Effector memory CD8-positive, alpha-beta T cell (primary cell): Measurements from ENCODE around the gene ANAPC13.

ENCODE experiments used
- ATAC-seq: fragments of 150-1000 bp; cut with Tn5 transposase; replicated peaks from 2 replicates; pipeline ENCODE4 v1.10.0; 2021; ENCODE audit warnings: mild to moderate bottlenecking, moderate library complexity
- DNase-seq, 3 experiments: peaks; one replicate each; pipeline ENCODE4 v3.0.0; 2021
- H3K27ac Mint-ChIP-seq, 2 donors: one replicate each; pipeline ENCODE4 v1.8.0; 2022; ENCODE audit warnings: mild to moderate bottlenecking in 2 of 2, mixed read lengths in 2 of 2, moderate library complexity in 2 of 2
- H3K27me3 Mint-ChIP-seq, 2 donors: one replicate each; pipeline ENCODE4 v1.8.0; 2022; ENCODE audit warnings: mixed read lengths in 2 of 2
- H3K36me3 Mint-ChIP-seq: one replicate; pipeline ENCODE4 v1.8.0; 2022; ENCODE audit warnings: mild to moderate bottlenecking, moderate library complexity, mixed read lengths; ENCODE audit not compliant: insufficient read depth
- H3K4me1 Mint-ChIP-seq, 2 donors: one replicate each; pipeline ENCODE4 v1.8.0; 2022; ENCODE audit warnings: low read depth in 2 of 2, mixed read lengths in 2 of 2
- H3K4me3 Mint-ChIP-seq, 2 donors: one replicate each; pipeline ENCODE4 v1.8.0; 2022; ENCODE audit warnings: mild to moderate bottlenecking in 2 of 2, mixed read lengths in 2 of 2, moderate library complexity in 2 of 2
- H3K9me3 Mint-ChIP-seq, 2 donors: one replicate each; pipeline ENCODE4 v1.8.0; 2022; ENCODE audit warnings: mixed read lengths in 2 of 2
- total RNA-seq, 9 experiments: gene quantifications; one replicate each; lab custom pipeline; 2026; lab: John Stamatoyannopoulos, UW

The ANAPC13 gene, protein sequence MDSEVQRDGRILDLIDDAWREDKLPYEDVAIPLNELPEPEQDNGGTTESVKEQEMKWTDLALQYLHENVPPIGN
- total RNA-seq = 6.0 to 38.7 (median 24.1) reads per million in 9 experiments

DNA sequence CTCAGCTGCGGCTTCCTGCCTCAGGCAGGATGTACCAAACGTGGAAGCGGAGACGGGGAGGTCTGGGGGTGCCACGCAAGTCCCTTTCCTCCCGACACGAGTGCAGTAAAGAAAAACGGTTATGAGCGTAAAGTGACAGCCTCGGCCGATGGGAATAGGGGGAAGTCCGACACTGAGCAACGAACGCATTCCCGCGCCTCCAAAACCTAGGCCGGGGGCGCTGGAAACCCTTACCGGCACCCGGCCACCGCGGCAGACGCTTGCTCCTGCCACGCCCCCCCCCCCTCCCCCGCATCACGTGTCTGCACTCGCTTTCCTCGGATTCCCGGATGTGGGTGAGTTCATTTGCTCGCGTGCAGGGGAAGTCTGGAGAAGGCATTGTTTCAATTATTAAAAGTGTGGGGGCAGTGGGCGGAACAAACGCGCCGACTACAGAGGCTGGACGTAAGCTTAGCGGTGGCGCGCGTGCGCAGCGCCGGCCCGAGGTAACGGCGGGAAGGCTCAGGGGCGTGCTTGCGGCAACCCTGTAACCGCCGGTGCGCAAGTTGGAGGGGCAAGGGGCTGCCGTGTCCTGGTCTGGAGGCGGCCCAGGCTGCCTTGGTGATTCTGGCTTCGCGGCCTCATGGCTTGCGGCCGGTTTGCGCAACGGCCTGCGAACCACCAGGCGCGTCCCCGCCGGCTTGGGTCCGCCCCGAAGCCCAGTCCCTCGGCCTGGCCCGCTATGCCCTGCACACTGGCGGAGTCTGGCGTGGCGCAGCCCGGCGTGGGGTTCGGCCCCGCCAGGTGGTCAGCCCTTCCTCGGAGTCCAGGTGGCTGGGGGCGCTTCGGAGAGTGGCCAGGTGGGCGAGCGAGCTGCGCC, at the start of gene ANAPC13, which contains the start of gene CEP63:
Gene ANAPC13 (minus strand): TSS at position 268 of the 859 bp plus-strand sequence. CDS start 3,081 bp downstream, outside the sequence.
Gene CEP63 (plus strand): TSS at position 340 of the 859 bp plus-strand sequence. CDS start 9,264 bp downstream, outside the sequence.
- Mint-ChIP-seq H3K27ac (peak within 1 kb of the TSS; percentile 98), H3K36me3 (peaks cover 23% of the 10 kb centered on the region), H3K27me3 (no peaks in the 10 kb centered on the region), H3K4me3 (peak within 1 kb of the TSS; percentile 98), H3K4me1 (peaks cover 36 to 43% of the 10 kb centered on the region in 2 donors), H3K9me3 (no peaks in the 10 kb centered on the region)
- DNase-seq (peak; percentile 89 to 93 (median 93)), ATAC-seq (peak; percentile 83)

DNA sequence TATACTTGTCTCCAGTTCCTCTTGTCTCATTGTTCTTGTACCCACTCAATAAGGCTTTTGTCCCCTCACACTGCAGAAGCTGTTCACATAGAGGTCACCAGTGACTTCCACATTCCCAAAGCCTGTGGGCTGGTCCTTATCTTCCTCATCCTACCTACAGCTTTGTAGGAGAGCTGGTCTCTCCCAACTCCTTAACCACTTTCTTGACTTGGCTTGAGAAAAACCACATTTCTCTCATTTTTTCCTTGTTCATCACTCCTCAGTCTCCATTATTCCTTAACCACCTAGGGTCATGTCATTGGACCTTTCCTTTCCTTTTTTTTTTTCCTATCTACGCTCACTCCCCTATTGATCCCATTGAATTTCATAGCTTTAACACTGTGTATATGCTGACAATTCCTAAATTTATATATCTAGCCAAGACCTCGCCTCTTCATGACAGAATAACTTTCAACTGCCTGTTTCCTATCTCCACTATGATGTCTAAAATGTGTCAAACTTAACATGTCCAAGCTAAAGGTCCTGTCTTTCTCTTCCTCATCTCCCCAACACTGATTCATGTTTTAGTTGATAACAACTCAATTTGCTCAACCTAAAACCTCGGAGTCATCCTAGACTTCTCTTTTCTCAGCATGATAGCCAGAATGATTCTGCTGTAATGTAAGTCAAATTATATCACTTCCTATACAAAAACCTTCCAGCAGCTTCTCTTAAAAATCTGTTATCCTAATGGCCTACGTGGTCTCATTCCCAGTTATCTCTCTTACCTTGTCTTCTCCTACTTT, 49.6 kb upstream of the ANAPC13 start:
- Mint-ChIP-seq H3K4me1 (no peaks in the 10 kb centered on the region), H3K36me3 (peaks cover 16% of the 10 kb centered on the region), H3K27ac (no peak overlapping the region), H3K4me3 (no peak overlapping the region), H3K27me3 (no peaks in the 10 kb centered on the region), H3K9me3 (no peaks in the 10 kb centered on the region)
- no peak for DNase-seq
- no peak for ATAC-seq

DNA sequence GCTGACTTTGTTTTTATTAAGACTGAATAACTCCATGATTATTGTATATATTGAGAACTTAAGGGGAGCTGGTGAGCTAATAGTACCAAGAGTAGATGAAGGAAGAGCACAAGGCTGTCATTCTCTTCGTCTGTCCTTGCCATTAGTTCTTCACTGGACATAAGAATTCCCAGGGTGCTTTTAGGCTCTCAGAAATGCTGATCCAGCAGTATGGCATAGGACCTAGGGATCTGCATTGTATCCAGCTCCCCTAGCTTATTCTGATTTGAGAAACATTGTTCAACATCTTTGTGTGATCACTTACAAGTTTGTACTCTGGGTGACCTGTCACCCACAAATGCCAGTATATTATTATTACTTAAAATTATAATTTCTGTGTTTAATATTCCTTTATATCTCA, 47.7 kb upstream of the ANAPC13 start:
- Mint-ChIP-seq H3K27ac (no peak overlapping the region), H3K4me1 (peaks cover 0 to under 1% of the 10 kb centered on the region in 2 donors), H3K4me3 (no peak overlapping the region), H3K27me3 (no peaks in the 10 kb centered on the region), H3K9me3 (no peaks in the 10 kb centered on the region), H3K36me3 (peaks cover 16% of the 10 kb centered on the region)
- no peak for ATAC-seq
- DNase-seq = no peak

DNA sequence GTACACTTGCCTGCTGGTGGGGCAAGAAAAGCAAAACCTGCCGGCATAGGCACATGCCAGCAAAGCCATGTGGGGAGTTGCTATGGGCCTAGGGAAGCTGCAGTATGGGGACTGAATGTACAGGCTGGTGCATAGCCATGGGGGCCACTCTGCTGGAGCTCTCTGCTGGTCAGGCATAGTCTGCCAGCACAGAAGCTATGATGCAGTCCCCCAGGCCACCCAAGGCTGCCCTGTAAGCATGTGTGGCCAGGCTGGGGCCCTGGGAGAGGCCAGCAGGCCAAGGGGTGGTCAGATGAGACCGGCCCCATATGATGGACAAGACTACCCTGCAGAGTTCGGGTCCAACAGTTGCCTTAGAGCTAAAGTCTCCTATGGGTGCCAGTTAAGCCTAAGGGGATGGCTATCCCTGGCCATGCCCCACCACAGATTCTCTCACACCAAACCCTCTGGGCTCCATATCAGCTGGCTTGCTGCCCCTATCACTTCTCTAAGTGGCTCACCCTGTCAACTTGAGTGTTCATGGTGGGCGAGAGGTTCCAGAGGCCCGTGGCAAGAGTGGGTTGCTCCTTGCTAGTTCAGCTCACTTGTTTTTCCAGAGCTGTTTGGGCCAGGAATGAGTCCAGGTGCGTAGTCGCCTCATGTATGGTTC, 41.9 kb upstream of the ANAPC13 start:
- no peak for DNase-seq
- Mint-ChIP-seq H3K4me3 (no peak overlapping the region), H3K27ac (no peak overlapping the region)

DNA sequence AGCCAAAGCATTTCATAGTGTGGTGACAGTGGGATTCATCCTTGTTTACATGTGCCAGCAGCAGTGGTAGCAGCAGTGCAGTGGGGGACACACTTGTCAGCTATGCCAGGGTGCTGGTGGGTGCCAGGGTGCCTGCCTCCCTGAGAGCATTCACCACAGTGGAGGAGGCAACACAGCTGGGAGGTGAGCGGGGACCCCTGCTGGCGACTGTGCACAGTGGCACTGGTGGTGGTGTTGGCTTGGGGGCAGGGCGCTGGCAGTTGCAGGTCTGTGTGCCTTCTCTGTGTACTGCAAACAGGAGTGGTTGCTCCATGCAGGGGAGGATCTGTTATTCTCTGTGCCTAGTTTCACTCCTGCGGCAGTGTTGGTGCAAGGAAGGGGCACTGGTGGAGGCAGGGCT, 41.3 kb upstream of the ANAPC13 start:
- DNase-seq (no peak), ATAC-seq (no peak)
- H3K36me3 Mint-ChIP-seq = peaks cover 2% of the 10 kb centered on the region
- H3K4me1 Mint-ChIP-seq = peaks cover 6 to 15% of the 10 kb centered on the region in 2 donors
- no peaks in the 10 kb centered on the region for H3K27me3 Mint-ChIP-seq
- H3K4me3 Mint-ChIP-seq = no peak overlapping the region
- H3K27ac Mint-ChIP-seq = no peak overlapping the region
- H3K9me3 Mint-ChIP-seq = peaks cover 10 to 36% of the 10 kb centered on the region in 2 donors

More for the DNA sequence above, 41.9 kb upstream of the ANAPC13 start:
- H3K36me3 Mint-ChIP-seq = peaks cover 2% of the 10 kb centered on the region
- peaks cover 9 to 30% of the 10 kb centered on the region in 2 donors for H3K9me3 Mint-ChIP-seq
- H3K4me1 Mint-ChIP-seq = peaks cover 6 to 15% of the 10 kb centered on the region in 2 donors
- no peak for ATAC-seq
- H3K27me3 Mint-ChIP-seq = no peaks in the 10 kb centered on the region

DNA sequence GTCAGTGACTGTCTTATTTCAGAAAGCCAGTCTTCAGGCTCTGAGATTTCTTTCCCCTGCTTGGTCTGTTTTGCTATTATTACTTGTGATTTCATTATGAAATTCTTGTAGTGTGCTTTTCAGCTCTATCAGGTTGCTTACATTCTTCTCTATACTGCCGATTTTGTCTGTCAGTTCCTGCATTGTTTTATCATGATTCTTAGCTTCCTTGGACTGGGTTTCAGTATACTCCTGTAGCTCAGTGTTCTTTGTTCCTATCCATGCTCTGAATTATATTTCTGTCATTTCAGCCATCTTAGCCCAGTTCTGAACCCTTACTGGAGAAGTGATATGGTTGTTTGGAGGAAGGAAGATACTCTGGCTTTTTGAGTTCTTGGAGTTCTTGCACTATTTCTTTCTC, 40.5 kb upstream of the ANAPC13 start:
- peaks cover 2% of the 10 kb centered on the region for H3K36me3 Mint-ChIP-seq
- peaks cover 6 to 15% of the 10 kb centered on the region in 2 donors for H3K4me1 Mint-ChIP-seq
- ATAC-seq (no peak), DNase-seq (no peak)
- H3K9me3 Mint-ChIP-seq = peaks cover 12 to 38% of the 10 kb centered on the region in 2 donors
- no peaks in the 10 kb centered on the region for H3K27me3 Mint-ChIP-seq
- no peak overlapping the region for H3K27ac Mint-ChIP-seq
- no peak overlapping the region for H3K4me3 Mint-ChIP-seq

DNA sequence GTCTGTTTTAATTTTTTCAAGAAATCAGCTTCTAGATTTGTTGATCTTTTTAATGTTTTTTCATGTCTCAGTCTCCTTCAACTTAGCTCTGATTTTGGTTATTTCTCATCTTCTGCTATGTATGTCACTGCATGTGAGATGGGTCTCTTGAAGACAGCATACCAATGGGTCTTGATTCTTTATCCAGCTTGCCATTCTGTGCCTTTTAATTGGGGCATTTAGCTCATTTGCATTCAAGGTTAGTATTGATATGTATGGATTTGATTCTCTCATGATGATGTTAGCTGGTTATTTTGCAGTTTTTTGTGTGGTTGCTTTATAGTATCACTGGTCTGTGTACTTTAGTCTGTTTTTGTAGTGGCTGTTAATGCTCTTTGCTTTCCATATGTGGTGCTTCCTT, 39.5 kb upstream of the ANAPC13 start:
- H3K36me3 Mint-ChIP-seq = peaks cover 2% of the 10 kb centered on the region
- peaks cover 12 to 39% of the 10 kb centered on the region in 2 donors for H3K9me3 Mint-ChIP-seq
- no peak for ATAC-seq
- DNase-seq = no peak
- no peaks in the 10 kb centered on the region for H3K27me3 Mint-ChIP-seq
- no peak overlapping the region for H3K27ac Mint-ChIP-seq
- peaks cover 6 to 15% of the 10 kb centered on the region in 2 donors for H3K4me1 Mint-ChIP-seq
- no peak overlapping the region for H3K4me3 Mint-ChIP-seq

DNA sequence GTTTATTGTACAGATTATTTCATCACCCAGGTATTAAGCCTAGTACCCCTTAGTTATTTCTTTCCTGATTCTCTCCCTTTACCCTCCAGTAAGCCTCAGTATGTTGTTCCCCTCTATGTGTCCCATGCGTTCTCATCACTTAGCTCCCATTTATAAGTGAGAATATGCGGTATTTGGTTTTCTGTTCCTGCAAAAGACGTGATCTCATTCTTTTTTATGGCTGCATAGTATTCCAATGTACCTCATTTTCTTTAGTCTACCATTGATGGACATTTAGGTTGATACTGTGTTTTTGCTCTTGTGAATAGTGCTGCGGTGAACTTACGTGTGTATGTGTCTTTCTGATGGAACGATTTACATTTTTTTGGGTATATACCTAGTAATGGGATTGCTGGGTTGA, 36.8 kb upstream of the ANAPC13 start:
- Mint-ChIP-seq H3K27ac (no peak overlapping the region), H3K9me3 (peaks cover 13 to 47% of the 10 kb centered on the region in 2 donors), H3K27me3 (no peaks in the 10 kb centered on the region), H3K4me3 (no peak overlapping the region), H3K36me3 (no peaks in the 10 kb centered on the region), H3K4me1 (peaks cover 9 to 10% of the 10 kb centered on the region in 2 donors)
- DNase-seq = no peak
- ATAC-seq = no peak

DNA sequence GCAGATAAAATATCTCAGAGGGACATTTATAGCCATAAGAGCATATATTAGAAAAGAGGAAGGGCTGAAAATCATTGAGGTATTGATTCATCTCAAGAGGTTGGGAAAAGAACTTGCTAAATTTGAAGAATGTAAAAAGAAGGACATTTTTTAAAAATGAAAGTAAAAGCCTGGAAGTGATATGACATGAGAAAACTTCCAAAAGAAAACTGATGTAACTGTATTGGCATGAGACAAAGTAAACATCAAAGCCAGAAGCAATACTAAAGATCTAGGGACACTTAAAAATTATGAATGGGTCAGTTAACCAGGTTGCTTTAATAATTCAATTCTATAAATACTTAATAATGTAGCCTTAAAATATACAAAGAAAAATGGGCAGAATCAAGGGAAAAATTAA, 32.0 kb upstream of the ANAPC13 start:
- Mint-ChIP-seq H3K27me3 (no peaks in the 10 kb centered on the region), H3K9me3 (peaks cover 4 to 18% of the 10 kb centered on the region in 2 donors), H3K4me1 (peaks cover 4 to 10% of the 10 kb centered on the region in 2 donors), H3K36me3 (peaks cover 8% of the 10 kb centered on the region), H3K4me3 (no peak overlapping the region), H3K27ac (peak overlapping the region in 1 of 2 donors; percentile 62)
- DNase-seq = no peak
- no peak for ATAC-seq

DNA sequence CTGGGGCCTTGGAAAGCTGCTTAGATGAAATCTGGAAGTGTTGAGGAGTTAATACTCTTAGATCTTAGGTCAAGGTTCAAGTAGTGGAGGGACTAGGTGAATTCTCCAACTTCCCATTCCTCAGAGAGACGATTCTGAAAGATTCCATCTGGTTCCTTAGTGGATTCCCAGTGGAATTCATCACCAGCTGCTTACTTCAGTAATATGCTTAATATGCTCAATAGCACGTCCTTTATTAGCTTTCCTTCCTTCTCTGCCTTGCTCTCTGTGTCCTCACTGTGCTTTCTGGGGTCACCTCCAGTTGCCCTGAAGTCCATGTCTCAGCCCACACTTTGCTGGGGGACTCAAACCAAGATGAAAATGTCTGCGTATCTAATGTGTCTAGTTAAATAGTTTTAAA, 31.1 kb upstream of the ANAPC13 start:
- Mint-ChIP-seq H3K27ac (peak overlapping the region; percentile 27 to 62), H3K9me3 (peaks cover 2 to 9% of the 10 kb centered on the region in 2 donors), H3K36me3 (peaks cover 8% of the 10 kb centered on the region)

DNA sequence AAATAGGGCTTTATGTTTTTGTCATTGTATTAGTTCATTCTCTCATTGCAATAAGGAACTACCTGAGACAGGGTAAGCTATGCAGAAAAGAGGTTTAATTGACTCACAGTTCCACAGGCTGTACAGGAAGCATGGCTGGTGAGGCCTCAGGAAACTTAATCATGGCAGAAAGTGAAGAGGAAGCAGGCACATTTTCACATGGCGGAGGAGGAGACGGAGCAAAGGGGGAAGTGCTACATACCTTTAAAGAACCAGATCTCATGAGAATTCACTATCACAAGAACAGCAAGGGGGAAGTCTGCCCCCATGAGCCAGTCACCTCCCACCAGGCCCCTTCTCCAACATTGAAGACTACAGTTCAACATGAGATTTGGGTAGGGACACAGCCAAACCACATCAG, 25.7 kb upstream of the ANAPC13 start:
- peaks cover 0 to 2% of the 10 kb centered on the region in 2 donors for H3K9me3 Mint-ChIP-seq
- H3K27ac Mint-ChIP-seq = no peak overlapping the region
- no peak overlapping the region for H3K4me3 Mint-ChIP-seq
- peaks cover 28% of the 10 kb centered on the region for H3K36me3 Mint-ChIP-seq
- no peaks in the 10 kb centered on the region for H3K27me3 Mint-ChIP-seq
- H3K4me1 Mint-ChIP-seq = peaks cover 5 to 9% of the 10 kb centered on the region in 2 donors
- no peak for DNase-seq
- no peak for ATAC-seq

More for the DNA sequence above, 31.1 kb upstream of the ANAPC13 start:
- H3K4me3 Mint-ChIP-seq = no peak overlapping the region
- H3K27me3 Mint-ChIP-seq = no peaks in the 10 kb centered on the region
- DNase-seq (no peak), ATAC-seq (no peak)
- H3K4me1 Mint-ChIP-seq = peaks cover 4 to 10% of the 10 kb centered on the region in 2 donors

DNA sequence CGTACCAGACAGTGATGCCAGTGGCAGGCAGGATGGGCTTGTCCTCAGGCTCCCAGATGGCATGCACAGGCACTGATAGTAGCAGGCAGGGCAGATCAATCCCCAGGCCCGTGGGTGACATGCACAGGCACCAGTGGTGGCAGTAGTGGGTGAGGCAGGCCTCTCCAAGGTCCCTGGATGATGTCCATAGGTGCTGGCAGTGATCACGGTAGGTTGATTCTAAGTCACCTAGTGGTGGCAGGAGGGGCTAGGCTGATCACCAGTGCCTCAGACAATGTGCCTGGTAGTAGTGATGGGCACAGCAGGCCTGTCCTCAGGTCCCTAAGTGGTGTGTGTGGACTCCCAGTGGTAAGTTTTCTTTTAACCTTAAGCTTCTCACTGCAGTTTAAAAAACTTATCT, 19.7 kb upstream of the ANAPC13 start:
- H3K27ac Mint-ChIP-seq = no peak overlapping the region
- H3K4me1 Mint-ChIP-seq = peaks cover 15 to 41% of the 10 kb centered on the region in 2 donors
- peaks cover 0 to 11% of the 10 kb centered on the region in 2 donors for H3K9me3 Mint-ChIP-seq
- H3K36me3 Mint-ChIP-seq = peaks cover 19% of the 10 kb centered on the region
- no peak overlapping the region for H3K4me3 Mint-ChIP-seq
- ATAC-seq (no peak), DNase-seq (no peak)
- H3K27me3 Mint-ChIP-seq = no peaks in the 10 kb centered on the region

DNA sequence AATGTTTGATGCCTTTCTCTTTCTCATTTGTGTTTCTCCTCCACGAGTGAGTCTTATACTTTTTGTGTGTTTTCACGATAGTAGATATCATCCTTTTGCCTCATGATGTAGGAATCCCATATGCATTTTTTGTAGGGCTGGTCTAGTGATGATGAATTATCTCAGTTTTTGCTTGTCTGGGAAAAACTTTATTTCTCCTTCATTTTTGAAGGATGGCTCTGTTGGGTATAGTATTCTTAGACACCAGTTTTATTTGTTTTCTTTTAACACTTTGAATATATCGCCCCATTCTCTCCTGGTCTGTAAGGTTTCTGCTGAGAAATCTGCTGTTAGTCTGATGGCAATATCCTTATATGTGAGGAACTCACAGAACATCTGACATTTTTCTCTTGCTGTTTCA, 18.3 kb upstream of the ANAPC13 start:
- H3K9me3 Mint-ChIP-seq = peaks cover 0 to 11% of the 10 kb centered on the region in 2 donors
- H3K4me1 Mint-ChIP-seq = peaks cover 16 to 46% of the 10 kb centered on the region in 2 donors
- H3K4me3 Mint-ChIP-seq = no peak overlapping the region
- H3K27me3 Mint-ChIP-seq = no peaks in the 10 kb centered on the region
- DNase-seq (no peak), ATAC-seq (no peak)
- no peak overlapping the region for H3K27ac Mint-ChIP-seq
- peaks cover 21% of the 10 kb centered on the region for H3K36me3 Mint-ChIP-seq
